DND-41 (cell line): Measurements from ENCODE around the gene RGR.

Experiments used
- CTCF ChIP-seq: IDR thresholded peaks from 2 replicates; pipeline ENCODE4 v1.5.1; 2012; ENCODE audit warnings: borderline replicate concordance, low read length, moderate library complexity, mild to moderate bottlenecking; ENCODE audit not compliant: poor library complexity, severe bottlenecking; ENCODE audit errors: extremely low read depth
- EZH2 ChIP-seq: IDR thresholded peaks from 3 replicates; pipeline ENCODE4 v1.6.1; 2012; ENCODE audit warnings: borderline replicate concordance, low read depth, mild to moderate bottlenecking, moderate library complexity, low read length, inconsistent platforms; ENCODE audit not compliant: severe bottlenecking

GRCh38 chr10:84201244-84201606 lies 43.6 kb upstream of the RGR start:
- no peak for TF ChIP-seq CTCF
- TF ChIP-seq EZH2, result no peak
